ENCODE results near the gene H2AZ1.

DNA sequence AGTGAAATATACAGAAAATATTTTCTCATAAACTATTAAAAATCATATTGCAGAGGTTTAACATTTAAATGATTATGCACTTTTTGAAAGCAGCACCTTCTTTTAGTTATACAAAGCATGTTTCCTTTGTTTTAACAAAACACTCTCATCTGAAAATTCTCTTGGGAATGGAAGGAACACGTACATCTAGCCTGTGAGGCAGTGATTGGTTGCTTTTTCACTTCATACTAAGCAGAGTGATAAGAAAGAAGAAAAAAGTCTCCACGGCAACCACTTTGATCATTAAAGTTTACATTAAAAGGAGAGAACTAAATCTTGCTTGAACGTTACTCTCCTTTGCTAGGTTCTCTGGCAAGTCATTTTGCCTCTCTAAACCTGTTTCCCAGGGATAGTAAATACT is 41.7 kb upstream of the H2AZ1 start:
- TF ChIP-seq CTCF (conservative IDR thresholded peaks at IDR 0.05) = no peak
- no peak for TF ChIP-seq EZH2 (IDR thresholded peaks at IDR 0.05; ENCODE audit: low read depth)
